HG02884 (cell line): ENCODE results near the gene VAX1.
"Not testable (repeated sequence)": the region's sequence is repeated elsewhere in the genome, so short reads cannot be mapped to it uniquely, and the experiment has no call there.

Experiments used
- ATAC-seq: cut with Tn5 transposase; IDR thresholded peaks from one replicate; pipeline ENCODE4 v1.9.1; 2021; ENCODE audit warnings: mild to moderate bottlenecking, moderate library complexity; ENCODE audit not compliant: unreplicated experiment

VAX1 gene

DNA sequence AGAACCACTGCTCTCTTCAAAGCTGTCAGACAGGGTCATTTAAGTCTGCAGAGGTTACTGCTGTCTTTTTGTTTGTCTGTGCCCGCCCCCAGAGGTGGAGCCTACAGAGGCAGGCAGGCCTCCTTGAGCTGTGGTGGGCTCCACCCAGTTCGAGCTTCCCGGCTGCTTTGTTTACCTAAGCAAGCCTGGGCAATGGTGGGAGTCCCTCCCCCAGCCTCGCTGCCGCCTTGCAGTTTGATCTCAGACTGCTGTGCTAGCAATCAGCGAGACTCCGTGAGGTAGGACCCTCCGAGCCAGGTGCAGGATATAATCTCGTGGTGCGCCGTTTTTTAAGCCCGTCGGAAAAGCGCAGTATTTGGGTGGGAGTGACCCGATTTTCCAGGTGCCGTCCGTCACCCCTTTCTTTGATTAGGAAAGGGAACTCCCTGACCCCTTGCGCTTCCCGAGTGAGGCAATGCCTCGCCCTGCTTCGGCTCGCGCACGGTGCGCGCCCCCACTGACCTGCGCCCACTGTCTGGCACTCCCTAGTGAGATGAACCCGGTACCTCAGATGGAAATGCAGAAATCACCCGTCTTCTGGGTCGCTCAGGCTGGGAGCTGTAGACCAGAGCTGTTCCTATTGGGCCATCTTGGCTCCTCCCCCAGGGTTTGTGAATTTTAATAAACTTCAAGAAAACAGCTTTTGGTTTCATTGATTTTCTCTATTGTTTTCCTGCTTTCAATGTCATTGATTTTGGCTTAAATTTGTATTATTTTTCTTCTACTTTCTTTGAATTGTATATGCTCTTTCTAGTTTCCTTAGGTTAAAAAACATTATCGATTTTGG, 53.4 kb downstream of the VAX1 start:
- not testable (repeated sequence) for ATAC-seq
